AG10803 (cell line): ENCODE measurements around the gene YLPM1.
A peak's percentile ranks its signal among the peaks of the same experiment; 100 is the strongest.

Experiments
- DNase-seq: peaks from one replicate; pipeline ENCODE4 v3.0.0; 2010; ENCODE audit warnings: low read depth
- H3K4me3 ChIP-seq: 2 replicates; pipeline ENCODE4 v1.5.1; 2011; ENCODE audit warnings: mild to moderate bottlenecking, low read length, control low read depth
- CTCF ChIP-seq: conservative IDR thresholded peaks from 2 replicates; pipeline ENCODE4 v1.5.1; 2011; ENCODE audit warnings: mild to moderate bottlenecking, low read length, control low read depth, inconsistent platforms

The YLPM1 gene

DNA sequence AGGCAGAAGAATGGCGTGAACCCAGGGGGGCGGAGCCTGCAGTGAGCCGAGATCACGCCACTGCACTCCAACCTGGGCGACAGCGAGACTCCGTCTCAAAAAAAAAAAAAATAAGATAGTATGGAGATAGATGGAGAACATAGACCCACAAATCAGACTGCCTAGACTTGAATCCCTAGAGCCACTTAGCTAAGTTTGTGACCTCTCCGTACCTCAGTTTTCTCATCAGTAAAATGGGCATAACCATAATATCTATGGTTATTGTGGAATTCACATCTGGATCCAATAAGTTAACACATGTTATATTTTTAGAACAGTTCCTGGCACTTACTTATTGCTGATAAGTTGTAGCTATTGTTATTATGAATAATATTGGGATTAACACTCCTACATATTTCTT, 105.6 kb downstream of the YLPM1 start:
- no peak for DNase-seq
- TF ChIP-seq CTCF = no peak
- no peak overlapping the region for H3K4me3 ChIP-seq

GRCh38 chr14:74871819-74872218, 108.7 kb downstream of the YLPM1 start:
- DNase-seq = no peak
- no peak for TF ChIP-seq CTCF
- H3K4me3 ChIP-seq = no peak overlapping the region

GRCh38 chr14:74875204-74875603, 112.1 kb downstream of the YLPM1 start:
- no peak for TF ChIP-seq CTCF
- DNase-seq = no peak
- H3K4me3 ChIP-seq = no peak overlapping the region

DNA sequence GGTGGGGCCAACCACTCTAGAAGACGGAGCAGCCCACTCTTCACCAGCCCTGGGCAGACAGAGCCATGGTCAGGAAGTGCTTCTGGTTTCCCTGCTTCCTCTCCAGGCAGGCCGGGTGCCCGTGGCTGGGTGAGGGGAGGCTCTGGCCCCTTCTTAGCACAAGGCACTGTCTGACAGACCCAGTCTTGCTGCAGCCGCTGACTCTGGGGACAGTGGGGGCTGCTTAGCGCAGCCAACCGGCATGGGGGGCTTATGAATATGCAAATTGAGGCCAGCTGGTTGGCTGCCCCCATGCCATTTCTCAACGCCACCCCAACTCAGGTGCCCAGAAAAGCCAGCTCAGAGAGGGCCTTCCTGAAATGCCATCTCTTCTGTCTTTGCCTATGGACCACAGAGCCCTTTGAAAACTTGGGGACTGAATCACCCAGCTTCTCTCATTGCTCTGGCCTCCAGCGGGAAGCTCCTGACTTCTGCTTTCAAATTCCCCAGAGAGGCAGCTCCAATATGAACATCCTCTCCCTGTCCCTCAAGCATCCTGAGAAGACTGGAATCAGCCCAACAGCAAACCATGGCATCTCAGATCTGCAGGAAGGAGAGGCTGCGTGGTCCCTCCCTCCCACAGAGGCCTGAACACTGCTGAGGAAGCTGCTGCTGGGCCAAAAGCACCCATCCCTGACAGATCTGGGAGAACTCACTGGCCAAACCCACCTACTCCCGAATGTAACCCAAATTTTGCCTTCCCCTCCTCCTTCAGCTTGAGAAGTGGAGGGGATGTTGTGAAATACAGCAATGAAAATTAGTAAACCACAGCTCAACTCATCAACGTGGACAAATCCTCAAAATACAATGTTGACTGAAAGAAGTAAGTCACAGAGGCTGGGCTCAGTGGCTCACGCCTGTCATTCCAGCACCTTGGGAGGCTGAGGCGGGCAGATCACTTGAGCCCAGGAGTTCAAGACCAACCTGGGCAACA, 113.1 kb downstream of the YLPM1 start, which contains the start of gene PROX2:
Gene PROX2, minus strand, starts transcription at position 205 of the 973 bp plus-strand sequence. CDS start 12,311 bp downstream, outside the sequence.
- H3K4me3 ChIP-seq = no peak within 1 kb of the TSS
- DNase-seq = peak; percentile 69
- TF ChIP-seq CTCF = no peak

DNA sequence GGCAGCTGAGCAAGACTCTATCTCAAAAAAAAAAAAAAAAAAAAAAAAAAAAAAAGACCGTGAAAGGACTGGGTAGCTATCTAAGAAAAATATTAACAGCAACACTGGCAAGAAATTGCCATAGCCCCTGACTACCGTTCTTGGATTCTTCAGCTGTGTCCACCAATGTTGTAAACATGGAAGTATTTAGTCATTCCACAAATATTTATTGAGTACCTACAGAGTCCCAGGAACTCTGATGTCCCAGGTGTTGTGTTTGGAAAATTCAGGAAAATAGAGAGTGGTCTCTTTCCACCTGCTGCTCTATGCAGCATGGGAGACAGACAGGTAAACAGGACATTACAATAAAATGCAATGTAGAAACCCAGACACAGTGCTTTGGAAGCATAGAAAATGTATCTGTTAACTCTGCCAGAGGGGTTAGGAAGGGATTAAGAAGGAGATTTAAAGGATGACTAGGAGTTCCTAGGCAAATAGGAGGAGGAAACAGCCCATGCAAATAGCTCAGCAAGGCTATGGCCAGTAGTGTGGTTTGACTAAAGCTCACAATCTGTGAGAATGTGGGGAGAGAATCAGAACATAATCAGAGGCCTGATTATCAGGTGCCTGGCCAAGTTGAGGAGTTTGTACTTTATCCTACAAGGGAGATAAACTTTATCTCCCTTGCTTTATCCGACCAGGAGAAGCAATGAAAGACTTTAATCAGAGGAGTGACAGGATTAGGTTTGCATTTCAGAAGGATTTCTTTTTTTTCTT, 116.5 kb downstream of the YLPM1 start:
- no peak for DNase-seq
- no peak for TF ChIP-seq CTCF

GRCh38 chr14:74881431-74882102, 118.5 kb downstream of the YLPM1 start, which contains the start of gene DLST:
TSS of gene DLST (plus strand) at chr14:74881916. CDS start at chr14:74881954, 38 bp downstream.
- TF ChIP-seq CTCF = no peak; the same call in 1 of the 2 replicates
- peak within 1 kb of the TSS; percentile 92 for H3K4me3 ChIP-seq
- peak; percentile 87 for DNase-seq

More for the DNA sequence above, 116.5 kb downstream of the YLPM1 start:
- H3K4me3 ChIP-seq = no peak overlapping the region
